Hypothalamus (tissue), 51 donors: ENCODE measurements around the gene MYH15.

Experiments used
- DNase-seq, 51 donors: peaks; one replicate each; lab custom pipeline; 2025; lab: John Stamatoyannopoulos, UW

The MYH15 gene

GRCh38 chr3:108511055-108511454 is 659 bp upstream of the MYH15 start:
- DNase-seq = no peak

- no peak for DNase-seq
These were observed 525 bp downstream of the MYH15 start for GRCh38 chr3:108509871-108510270.

- no peak for DNase-seq
These were observed 1.1 kb downstream of the MYH15 start for GRCh38 chr3:108509263-108509662.

DNA sequence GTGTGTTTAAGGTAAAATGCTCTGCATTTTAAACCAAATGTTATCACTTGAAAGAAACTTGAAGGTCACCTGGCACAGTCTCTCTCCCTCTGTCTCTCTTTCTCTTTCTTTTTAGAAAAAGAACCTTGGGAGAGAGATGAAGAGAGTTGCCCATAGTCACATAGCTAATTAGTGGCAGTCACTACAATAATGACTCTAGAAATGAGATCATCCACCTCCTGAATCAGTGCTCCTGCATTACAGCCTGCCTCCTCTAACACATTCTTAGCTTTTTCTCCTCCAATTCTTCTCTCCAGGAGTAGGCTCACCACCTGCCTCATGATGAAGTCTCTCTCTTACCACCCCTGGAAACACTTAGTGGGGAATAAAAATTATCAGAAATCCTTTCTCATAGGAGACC is 2.5 kb downstream of the MYH15 start:
- no peak for DNase-seq

DNA sequence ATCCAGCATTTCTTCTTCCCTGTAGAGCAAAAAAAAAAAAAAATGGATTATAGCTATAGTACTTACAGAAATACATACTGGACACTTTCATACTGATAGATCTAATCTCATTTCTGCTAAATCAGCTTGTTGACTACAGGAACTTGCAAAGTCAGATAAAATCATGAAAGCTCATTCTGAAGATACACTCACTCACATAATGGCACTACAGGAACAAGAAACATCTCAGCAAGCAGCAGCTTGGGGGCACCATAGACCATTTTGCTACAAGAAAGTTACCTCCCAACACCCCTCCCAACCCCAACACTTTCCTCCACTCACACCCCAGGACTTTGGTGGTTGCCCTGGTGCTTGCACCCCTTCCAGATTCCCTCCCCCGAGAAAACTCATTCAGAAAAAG is 4.6 kb downstream of the MYH15 start:
- DNase-seq = no peak

- DNase-seq = no peak
These were observed 6.7 kb downstream of the MYH15 start for GRCh38 chr3:108503722-108504121.

DNA sequence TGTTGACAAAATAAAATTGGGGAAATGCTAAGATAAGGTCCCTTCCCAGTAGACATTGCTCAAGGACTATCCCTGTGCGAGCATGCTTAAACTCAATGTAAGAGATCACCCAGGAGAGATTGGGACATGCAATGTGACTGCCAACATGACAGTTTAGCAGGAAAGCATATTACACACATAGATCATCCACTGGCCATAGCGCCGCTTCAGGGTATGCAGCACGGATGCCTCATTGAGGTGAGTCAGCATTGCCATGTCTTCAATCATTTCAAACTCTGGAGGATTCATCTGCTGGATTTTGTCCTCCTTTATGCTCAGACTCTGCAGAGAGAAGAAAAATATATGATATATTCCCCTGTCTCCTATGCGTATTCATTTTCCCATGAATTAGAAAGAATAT is 8.9 kb downstream of the MYH15 start:
- no peak for DNase-seq

DNA sequence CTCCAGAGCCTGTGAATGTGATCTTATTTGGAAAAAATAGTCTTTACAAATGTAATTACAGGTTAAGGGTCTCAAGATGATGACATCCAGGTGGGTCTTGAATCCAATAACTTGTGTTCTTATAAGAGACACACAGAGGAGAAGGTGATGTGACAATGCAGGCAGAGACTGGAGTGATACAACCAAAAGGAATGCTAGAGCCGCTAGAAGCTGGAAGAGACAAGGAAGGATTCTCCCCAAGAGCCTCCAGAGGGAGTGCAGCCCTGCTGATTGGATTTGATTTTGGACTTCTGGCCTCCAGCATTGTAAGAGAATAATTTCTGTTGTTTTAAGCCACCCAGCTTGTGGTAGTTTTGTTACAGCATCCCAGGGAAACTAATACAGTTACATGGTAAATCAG is 9.7 kb downstream of the MYH15 start:
- DNase-seq = no peak

- DNase-seq = no peak
These were observed 13.1 kb downstream of the MYH15 start for GRCh38 chr3:108497271-108497670.

GRCh38 chr3:108495717-108496116 is 14.7 kb downstream of the MYH15 start:
- DNase-seq = no peak

DNA sequence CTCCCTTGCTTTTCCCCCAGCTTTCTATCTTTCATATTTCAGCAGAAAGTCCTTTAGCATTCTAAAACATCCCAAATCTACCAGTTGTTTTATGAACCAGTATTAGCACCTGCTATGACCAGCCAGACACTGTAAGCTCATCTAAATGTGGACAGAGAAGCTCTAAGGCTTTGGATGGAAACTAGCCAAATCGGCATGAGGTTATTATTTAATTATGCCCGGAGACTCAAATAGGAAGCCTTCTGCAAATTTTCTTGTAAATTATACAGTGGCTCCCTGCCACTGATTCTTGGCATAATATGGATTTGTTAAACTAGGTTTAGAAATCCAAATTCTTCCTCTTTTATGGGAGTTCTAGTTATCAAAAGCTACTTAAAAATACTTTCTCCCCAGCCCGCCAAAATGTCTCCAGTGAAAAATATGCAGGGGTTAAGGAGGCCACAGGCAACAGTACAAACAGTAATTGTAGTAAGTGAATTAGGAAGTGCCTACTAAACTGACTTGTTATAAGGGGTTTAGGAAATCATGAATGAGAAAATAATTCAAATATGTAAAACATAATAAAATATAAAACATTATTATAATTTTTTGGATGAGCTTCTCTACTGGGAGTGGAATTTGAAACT is 15.4 kb downstream of the MYH15 start:
- DNase-seq = no peak

- DNase-seq = peak in 4 of 51 donors; percentile 1 to 4 (median 2)
These were observed 16.5 kb downstream of the MYH15 start for GRCh38 chr3:108493862-108494261.

DNA sequence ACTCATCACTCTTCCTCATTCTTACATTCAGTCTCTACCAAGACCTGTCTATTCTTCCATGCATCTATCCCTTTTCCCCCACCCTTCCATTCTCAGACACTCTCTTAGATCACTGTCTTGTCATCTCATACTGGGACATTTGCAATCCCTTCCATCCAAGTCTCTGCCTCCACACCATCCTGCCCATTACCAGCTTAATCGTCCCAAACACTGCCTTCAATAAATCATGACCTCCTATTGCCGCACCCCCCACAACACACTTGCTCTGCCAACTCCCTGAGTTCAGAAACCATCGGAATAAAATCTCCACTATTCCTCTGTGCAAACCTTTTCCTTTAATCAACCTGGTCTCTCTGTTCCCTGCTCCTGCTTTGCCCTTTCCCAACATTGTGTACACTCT is 18.9 kb downstream of the MYH15 start:
- DNase-seq = no peak

DNA sequence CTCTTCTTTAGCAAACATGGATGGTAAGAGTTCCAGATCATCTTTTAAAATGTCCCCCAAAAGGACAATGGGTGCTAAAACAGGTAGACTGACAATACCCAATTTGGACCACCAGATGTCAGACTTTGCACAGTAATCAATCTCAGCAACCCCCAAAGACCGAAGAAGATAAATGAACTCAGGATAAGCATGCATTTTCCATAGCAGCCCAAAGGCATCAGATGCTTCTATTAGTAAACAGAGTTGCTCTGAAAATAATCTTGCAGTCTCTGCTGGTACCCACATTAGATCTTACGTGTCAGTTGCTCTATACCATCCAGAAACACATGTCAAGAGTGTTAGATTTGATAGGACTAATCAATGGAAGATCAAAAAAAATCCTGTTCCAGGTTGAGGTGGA is 20.6 kb downstream of the MYH15 start:
- DNase-seq = peak in 14 of 51 donors; percentile 2 to 76 (median 12)

- no peak for DNase-seq
These were observed 21.8 kb downstream of the MYH15 start for GRCh38 chr3:108488631-108489030.

GRCh38 chr3:108487439-108487838 is 23.0 kb downstream of the MYH15 start:
- no peak for DNase-seq

- DNase-seq = peak in 39 of 51 donors; percentile 4 to 71 (median 29)
These were observed 23.5 kb downstream of the MYH15 start for GRCh38 chr3:108486941-108487340.

GRCh38 chr3:108486338-108486737 is 24.1 kb downstream of the MYH15 start:
- peak in 3 of 51 donors; percentile 8 to 37 (median 22) for DNase-seq

DNA sequence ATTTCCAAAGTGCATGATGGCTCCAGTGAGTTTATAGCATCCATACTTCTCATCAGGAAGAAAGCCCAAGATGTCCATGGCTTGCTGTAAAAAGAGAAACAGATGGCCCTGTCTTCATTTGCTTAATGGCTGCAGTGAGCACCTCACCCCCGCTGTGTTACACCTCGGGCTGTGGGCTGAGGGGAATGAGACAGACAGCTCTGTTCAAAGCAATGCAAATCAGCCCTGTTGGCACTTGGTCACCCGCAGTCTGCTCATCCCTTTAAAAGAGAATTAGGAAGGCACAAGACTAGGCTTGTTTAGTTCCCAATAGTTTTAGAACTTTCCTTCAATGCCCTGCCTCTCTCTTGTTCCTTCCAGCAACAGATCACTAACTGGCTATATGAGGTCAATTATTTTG is 25.2 kb downstream of the MYH15 start:
- DNase-seq = peak in 3 of 51 donors; percentile 1 to 42 (median 9)

- no peak for DNase-seq
These were observed 31.2 kb downstream of the MYH15 start for GRCh38 chr3:108479224-108479623.

DNA sequence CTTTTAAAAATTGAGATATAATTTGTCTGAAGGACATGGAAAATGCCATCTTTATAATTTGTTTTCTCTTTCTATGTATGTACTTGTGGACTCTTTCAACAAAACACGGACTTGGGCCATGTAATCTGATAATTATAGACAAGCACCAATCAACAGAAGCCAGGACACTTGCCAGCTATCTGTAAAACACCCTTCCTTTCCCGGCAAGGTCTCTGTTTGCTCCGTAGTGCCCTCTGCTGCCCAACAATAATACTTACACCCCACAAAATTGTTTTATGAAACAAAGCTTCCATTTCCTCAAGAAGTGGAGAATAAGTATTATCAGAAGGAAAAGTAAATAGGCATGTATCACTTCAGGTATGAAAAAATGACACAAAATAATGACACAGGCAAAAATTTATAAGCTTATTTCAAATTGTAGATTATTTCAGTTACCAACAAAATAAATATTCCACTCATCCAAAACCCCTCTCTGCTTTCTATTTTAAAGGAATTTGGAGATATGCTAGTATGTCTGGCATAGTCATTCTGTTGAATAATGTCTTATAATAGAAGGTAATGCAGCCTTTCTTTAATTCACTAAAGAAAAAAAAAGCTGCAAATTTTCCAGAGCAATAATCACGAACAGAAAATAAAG is 32.8 kb downstream of the MYH15 start:
- peak in 22 of 51 donors; percentile 0 to 58 (median 22) for DNase-seq

DNA sequence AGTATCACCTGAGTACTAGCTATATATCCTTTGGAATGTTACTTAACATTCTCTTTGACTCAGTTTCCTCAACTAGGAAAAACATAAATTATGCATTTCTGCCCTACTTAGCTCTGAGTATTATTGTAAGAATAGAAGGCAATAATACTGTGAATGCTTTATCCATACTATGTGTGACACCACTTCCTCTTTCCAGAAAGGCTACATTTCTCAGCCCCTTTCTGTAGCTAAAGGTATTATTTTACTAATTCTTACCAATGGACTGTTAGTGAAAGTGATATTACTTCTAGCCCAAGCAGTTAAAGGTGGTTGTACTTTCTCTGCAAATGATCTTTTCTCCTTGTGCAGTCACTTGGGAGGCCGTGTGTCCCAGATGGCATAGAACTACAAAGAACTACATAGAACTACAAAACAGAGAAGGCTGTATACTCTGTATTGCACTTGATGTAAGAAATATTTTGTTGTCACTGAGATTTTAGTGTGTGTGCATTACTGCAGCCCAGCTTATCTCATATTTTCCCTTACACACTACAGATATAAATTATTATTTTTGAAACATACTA is 35.1 kb downstream of the MYH15 start:
- DNase-seq = peak in 1 of 51 donors; percentile 42
